IPS-NIHi11 (cell line): Measurements from ENCODE around the gene SESN1.

Source experiments
- DNase-seq: peaks from one replicate; pipeline ENCODE4 v3.0.0; 2012; ENCODE audit warnings: mixed read lengths, low spot score

Gene SESN1

GRCh38 chr6:108961077-108961476 is 133.6 kb downstream of the SESN1 start:
- DNase-seq, result no peak

DNA sequence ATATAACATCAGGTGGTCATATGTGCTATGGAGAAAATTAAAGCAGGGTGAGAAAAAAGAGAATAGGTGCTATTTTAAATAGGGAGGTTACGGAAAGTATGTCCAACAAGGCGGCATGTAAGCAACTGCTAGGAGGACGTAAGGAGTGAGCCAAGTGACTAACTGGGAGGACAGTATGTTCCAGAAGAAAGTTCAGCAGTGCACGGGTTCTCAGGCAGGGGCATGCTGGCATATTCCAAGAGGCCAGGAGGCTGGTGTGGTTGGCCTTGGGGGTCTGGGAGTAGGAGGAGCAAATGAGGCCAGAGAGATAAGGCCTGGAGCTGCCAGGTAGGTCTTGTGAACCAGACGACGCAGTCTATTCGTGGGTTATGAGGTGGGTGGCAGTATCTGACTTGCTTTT is 134.0 kb downstream of the SESN1 start:
- no peak for DNase-seq

GRCh38 chr6:108959972-108960582 is 134.6 kb downstream of the SESN1 start:
- no peak for DNase-seq

DNA sequence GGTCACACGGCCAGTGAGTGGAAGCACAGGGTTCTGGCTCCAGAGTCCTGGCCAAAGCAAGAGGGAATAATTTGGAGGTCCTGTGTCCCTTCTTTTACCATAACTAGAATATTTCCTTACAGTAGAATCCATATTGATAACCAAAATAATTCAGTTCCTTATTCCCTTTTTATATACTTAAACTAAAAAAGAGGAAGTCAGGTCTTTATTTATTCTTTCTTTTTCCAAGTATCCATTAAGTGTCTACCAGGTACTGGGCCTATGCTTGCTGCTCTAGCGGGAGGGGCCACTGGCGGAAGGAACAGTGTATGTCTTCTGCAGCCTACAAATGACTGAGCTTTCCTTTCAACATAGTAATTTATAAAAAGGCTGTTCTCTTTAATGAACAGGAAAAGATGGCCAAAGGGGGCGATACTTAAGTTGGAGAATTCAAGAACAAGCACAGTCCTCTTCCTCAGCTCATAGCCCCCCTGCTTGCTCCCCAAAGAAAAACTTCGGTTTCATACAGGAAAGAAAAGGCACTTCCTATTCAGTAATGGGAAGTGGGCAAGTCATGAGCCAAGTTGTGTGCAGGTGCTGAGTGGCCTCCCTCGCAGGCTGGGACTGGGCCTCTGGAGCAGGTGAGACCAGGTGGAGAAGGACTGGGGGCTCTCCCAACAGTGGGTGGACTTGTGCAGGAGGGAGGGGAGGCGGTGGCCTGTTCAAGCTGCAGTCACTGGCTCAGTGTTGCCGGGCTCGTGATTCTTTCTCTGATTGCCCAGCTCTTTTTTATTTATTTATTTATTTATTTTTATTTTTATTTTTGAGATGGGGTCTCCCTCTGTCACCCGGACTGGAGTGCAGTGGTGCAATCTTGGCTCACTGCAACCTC is 135.5 kb downstream of the SESN1 start:
- no peak for DNase-seq

DNA sequence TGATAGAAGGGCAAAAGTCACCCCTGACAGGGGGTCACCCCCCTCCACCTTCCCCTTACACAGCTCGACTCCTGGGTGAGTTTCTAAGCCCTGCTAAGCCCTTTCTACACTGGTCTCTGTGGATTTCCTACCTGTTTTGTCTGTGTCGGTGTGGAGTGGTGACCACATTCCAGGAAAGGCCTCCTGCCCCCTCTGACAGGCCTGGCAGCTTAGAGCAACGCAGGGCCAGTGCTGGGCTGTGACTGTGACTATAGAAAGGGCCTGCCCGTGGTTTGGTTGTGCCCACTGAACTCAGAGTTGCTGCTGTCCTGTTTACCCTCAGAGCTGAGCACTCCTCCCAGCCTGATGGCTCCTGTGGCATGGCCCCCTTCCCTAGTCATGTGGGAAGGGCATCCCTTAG is 137.4 kb downstream of the SESN1 start:
- no peak for DNase-seq

- DNase-seq, result no peak
These were observed 139.2 kb downstream of the SESN1 start for GRCh38 chr6:108955329-108955949.

- no peak for DNase-seq
These were observed 141.0 kb downstream of the SESN1 start for GRCh38 chr6:108953681-108954080.

DNA sequence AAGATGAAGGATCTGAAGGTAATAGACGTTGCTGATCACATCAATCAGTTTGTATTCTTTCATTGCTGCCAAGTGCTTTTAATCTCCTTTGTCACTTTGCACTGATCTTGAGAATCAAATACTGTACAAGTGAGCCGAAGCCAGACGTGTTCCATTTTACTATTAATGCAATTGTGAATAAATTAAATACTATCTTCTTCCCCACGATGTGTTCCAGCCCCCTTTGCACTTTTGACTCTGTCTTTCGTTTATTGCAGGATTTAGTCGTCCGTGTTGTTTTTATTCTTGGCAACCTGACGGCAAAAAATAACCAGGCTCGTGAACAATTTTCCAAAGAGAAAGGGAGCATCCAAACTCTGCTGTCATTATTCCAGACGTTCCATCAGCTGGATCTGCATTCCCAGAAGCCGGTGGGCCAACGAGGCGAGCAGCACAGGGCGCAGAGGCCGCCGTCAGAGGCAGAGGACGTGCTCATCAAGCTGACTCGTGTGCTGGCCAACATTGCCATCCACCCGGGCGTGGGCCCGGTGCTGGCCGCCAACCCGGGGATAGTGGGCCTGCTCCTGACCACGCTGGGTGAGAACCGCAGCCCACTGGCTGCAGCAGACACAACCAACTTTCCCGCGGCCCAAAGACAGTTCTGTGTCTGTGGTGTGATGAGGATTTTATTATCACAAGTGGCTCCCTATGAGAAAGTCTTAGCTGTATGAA is 141.7 kb downstream of the SESN1 start:
- no peak for DNase-seq

- DNase-seq, result no peak
These were observed 143.2 kb downstream of the SESN1 start for GRCh38 chr6:108951351-108951953.

DNA sequence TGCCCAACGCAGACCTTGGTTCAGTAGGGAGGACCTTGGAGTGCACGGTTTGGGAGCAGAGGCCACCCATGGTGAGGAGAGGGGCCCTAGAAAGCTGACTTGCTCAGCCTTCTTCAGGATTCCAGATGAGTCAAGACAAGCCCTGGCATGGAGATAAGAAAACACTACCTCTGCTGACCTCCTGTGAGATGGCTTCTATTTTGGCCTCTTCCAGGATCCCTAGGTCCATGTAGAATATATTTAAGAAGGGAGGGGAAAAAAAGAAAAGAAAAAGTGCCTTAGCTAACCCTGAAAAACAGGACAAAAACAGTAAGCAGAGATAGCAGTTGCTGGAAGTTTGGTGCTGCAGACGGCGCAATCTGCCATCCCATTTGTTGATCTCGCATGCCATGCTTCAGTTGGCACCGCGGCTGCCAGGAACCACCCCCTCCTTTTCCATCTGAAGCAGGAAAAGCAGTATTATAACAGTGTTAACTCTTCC is 146.4 kb downstream of the SESN1 start:
- no peak for DNase-seq

GRCh38 chr6:108947114-108947854 is 147.4 kb downstream of the SESN1 start:
- DNase-seq, result no peak

DNA sequence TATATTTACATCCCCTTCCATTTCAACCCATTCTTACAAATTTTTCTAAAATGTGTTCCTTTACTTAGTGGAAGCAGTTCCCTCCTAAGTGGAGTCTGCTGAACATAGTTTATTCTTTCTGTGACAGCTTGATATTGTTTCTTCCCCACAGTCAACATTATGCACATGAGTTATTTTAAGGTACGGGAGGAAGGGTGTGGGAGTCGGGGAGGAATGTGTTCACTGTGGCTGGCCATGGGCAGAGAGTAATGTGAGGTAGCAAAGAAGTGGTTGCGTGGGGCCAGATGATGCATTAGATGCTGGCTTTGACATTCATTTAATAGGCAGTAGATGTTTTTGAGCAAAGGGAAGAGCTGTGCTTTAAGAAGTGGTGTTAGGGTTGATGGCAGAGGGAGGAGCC is 148.0 kb downstream of the SESN1 start:
- DNase-seq, result no peak

DNA sequence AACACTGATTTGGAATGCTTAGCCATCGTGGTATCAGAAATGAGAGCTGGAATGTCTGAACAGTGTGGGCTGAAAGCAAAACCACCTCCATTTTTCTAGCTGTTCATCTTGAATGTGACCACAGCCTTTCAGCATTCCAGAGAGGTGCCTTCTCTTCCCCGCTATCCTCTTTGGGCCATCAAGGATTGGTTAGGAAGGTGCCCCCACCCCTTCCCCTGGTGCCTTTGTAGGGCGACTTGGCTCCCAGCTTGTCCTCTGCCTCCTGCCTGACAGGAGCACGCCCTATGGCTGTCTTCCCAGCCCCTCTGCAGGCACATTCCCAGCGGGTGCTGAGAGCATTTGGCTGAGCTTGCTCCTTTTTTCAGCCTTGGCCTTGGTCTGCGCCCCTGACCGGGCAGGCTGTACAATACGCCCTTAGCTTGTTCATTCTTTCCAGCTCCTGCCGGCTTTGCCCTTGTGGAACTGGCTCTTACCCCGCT is 148.9 kb downstream of the SESN1 start:
- peak; percentile 51 for DNase-seq

DNA sequence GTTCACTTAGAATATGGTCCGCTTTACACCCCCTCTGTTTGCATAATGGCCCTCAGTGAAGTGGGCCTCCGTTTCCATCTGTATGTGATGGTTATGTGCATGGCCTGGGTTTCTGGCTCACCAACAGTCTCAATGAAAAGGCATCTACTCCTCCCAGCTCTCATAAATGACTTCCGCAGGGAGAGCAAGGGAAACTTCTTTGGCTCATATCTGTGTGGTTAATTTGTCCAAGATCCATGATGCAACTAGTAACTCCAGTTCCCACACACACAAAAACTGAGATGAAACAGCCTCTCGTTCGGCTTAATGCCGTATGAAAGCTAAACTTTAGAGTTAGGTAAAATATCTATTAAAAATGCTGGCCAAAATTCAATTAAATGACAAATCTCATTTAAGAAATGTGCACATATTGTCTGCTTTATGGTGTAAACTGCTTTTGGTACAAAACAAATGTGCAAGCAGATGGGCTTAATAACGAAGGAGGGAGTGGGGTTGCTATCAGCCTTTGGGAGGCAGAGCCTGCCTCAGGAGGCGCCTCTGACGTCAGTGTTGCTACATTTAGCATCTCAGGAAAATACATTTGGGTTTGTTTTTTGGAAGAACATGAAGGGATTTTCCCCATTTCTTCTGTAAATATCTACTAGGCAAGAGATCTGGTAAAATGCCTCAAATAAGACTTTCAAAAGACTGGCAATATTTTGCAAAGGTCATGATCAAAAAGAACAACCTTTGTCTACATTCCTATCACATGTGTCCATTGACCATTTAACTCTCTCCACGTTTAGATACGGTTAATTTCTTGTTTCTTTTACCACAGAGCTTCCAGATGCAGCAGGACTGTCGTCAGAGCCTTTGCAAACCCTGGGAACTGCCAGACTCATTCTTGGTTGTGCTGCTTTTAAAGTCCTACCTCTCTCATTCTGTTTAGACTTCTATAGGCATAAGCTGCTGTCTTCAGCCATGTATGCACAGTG is 149.7 kb downstream of the SESN1 start:
- no peak for DNase-seq

DNA sequence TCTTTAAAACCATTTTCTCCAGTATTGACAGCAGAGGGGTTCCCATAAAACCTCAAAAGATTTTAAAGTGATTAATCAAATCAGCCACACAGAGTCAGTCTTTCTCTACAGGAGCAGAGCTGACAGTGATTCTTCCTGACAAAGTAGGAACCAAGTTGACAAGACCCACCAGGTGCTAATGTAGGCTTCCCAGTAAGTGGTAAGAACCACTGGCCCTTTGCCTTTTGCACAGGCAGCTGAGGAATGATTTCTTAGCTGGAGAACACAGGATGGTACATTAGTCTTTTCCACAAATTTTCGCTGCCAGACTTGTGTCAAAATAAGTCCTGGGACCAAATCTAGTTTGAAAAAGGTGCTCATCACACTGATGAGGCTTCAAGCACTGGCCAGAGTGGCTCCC is 150.6 kb downstream of the SESN1 start:
- DNase-seq, result no peak

- DNase-seq, result no peak
These were observed 151.8 kb downstream of the SESN1 start for GRCh38 chr6:108942556-108943492.

- DNase-seq, result no peak
These were observed 152.8 kb downstream of the SESN1 start for GRCh38 chr6:108941859-108942258.

- no peak for DNase-seq
These were observed 153.4 kb downstream of the SESN1 start for GRCh38 chr6:108941281-108941680.

DNA sequence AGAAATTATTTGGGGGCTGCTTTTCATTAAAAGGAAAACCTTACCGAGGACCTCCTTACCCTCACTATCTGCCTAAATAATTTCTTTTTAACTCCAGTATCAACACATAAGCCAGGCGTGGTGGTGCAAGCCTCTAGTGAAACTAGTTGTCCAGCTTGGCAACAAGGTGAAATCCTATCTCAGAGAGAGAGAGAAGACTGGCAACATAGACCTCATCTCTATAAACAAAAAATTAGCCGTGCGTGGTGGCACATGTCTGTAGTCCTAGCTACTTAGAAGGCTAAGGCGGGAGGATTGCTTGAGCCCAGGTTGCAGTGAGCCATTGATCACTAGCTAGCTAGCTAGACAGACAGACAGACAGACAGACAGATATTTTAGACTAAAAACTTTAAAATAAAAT is 153.9 kb downstream of the SESN1 start:
- DNase-seq, result no peak
